OCI-M2 (cell line): ENCODE data around the gene WASL.
"Not testable (repeated sequence)": the region's sequence is repeated elsewhere in the genome, so short reads cannot be mapped to it uniquely, and the experiment has no call there.

Source experiments
- DNase-seq: peaks from one replicate; lab custom pipeline; 2025; ENCODE audit not compliant: unreplicated experiment; lab: John Stamatoyannopoulos, UW

Gene WASL

DNA sequence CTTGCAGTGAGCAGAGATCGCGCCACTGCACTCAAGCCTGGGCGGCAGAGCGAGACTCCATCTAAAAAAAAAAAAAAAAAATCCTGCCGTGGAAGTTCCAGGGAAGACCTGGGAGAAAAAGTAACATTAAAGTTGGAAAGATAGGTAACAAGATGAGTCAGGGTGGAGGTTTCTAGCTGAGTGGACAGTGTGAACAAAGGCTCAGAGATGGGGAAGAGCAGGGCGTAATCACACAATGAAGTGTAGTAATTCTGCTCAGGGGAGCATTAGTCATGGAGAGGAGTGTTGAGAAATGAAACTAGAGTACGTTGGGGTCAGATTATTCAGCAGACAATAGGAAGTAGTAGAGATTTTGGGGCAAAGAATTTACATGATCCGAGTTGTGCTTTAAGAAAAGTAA, 21.6 kb upstream of the WASL start:
- no peak for DNase-seq

- DNase-seq: no peak
These were observed 20.6 kb upstream of the WASL start for GRCh38 chr7:123769371-123769770.

DNA sequence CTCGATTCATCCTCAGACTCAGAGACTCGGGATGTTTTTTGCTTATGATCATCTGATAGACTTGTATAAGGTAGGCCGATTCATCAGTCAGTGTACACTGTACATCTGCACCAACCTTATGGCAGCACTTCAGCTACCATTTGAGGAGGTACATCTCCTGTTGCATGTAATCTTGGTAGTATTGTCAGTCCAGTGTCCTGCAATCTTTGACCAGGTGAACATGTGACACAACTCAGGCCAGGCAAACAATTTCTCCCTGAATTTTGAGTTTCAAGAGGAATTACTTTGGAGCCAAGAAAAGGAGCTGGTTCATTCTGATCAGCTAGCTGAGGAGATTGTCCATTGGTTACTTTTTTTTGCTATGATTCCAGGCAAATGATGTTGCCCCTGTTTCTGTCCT, 19.7 kb upstream of the WASL start:
- no peak for DNase-seq

DNA sequence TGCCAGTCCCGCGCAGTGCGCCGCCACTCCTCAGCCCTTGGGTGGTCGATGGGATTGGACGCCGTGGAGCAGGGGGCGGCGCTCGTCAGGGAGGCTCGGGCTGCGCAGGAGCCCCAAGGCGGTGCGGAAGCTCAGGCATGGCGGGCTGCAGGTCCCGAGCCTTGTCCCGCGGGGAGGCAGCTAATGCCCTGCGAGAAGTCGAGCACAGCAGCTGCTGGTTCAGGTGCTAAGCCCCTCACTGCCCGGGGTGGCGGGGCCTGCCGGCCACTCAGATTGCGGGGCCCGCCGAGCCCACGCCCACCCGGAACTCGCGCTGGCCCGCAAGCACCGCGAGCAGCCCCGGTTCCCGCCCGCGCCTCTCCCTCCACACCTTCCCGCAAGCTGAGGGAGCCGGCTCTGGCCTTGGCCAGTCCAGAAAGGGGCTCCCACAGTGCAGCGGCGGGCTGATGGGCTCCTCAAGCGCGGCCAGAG, 14.4 kb upstream of the WASL start:
- no peak for DNase-seq

DNA sequence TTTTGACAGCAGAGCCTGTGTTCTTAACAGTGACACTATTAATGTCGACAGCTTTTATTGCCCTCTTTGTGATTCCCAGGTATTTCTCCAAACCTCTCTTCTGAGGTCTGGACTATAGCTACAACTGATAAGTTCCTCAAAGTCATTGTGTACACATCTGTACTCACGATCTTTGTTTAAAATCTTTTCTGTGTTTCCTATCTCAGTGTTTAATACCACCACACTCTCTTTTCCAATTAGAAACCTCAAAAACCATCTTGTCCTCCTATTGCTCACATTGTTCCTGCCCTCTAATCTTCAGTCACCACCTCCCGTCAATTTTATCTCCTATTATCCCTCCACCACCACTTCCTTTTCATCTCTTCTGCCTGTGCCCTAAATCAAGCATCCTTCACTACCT, 12.9 kb upstream of the WASL start:
- no peak for DNase-seq

GRCh38 chr7:123757095-123757494, 8.3 kb upstream of the WASL start:
- DNase-seq: no peak

DNA sequence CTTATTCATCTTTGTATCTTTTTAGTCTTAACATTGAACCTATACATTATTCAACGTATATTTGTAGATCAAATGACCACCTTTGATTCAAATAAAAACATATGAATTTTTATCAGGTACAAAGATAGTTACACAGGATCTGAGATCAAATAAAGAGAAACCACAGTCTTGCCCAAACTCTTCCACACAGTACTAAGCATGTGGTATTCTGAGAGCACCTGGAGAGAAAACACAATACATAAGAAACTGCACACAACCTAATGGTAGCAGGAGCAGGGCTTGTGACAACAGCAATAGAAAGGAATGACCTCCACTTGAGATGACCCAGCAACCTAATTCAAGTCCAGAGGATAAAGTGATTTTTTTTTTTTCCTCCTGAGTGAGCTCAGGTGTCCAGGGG, 6.5 kb upstream of the WASL start:
- DNase-seq: no peak

DNA sequence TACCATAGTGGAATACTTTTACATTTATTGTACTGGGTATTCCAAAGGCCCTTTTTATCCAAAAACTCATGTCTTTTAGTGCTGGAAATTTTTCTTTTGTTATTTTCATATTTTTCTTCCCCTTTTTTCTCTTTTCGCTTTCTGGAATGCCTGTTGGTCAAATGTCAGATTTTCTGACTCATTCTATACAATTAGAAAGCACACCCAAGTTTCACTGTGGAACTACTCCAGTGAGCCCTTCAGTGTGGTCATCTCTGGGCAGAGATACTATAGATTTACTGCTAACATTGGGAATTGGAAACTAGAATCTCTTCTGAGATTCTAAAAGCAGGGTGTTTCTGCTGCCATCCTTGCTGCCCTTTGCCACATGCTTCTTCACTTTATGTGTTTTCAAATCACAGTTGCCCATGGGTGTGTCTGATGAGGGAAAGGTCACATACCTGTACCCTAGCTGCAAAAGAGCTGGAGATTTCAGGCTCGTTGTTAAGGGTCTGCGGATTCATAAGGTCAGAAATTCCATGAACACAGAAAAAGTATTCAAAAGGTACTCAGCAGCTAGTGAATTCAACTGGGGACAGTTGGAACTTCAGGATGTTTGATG, 5.6 kb upstream of the WASL start:
- DNase-seq: no peak

GRCh38 chr7:123752534-123752933, 3.7 kb upstream of the WASL start:
- DNase-seq: no peak

GRCh38 chr7:123751821-123752220, 3.0 kb upstream of the WASL start:
- no peak for DNase-seq

DNA sequence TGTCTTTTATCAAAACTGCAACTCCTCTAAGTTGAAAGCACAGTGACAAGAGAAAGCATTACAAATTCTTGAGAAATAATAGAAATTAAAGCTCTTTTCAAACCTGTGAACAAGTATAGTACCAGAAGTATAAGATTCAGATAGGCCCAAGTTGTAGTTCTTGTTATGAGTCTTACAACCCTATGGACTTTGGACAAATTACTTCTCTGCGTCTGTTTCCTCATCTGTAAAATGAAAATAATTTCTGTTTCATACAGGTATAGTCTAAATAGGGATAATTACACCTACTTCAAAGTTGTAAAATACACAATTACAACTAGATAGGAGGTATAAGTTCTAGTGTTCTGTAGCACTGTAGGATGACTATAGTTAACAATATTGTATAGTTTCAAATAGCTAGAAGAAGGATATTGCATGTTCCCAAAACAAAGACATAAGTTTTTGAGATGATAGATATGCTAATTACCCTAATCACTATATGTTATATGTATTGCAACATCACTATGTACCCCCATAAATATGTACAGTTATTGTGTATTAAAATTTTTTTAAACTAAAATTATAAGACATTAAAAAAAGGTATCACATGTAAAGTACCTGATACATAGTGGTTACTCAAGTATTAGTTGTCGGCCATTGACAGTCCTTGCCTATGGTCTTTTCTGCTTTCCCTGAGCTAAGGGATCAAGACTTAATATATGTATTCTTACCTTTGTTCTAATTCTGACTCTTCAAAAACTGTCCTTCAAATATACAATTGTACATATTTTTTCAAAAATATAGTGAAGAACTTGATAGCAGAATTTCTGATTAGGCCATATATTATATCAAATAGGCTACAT, 1.8 kb upstream of the WASL start:
- DNase-seq: no peak

DNA sequence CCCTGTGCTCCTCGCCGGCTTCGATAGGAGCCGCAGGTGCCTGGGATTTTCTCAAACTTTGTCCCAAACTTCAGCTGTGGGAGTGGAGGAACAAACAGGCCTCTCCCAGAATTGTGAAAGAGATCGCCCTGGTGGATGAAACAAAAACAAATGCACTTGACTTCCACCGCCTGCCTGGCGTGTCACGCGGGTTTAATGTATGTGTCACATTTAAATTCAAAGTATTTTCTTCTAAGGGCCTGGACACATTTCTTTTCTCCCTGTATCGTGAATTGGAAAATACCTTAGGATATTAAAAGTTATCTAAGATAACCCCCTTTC, 694 bp upstream of the WASL start:
- DNase-seq: no peak

DNA sequence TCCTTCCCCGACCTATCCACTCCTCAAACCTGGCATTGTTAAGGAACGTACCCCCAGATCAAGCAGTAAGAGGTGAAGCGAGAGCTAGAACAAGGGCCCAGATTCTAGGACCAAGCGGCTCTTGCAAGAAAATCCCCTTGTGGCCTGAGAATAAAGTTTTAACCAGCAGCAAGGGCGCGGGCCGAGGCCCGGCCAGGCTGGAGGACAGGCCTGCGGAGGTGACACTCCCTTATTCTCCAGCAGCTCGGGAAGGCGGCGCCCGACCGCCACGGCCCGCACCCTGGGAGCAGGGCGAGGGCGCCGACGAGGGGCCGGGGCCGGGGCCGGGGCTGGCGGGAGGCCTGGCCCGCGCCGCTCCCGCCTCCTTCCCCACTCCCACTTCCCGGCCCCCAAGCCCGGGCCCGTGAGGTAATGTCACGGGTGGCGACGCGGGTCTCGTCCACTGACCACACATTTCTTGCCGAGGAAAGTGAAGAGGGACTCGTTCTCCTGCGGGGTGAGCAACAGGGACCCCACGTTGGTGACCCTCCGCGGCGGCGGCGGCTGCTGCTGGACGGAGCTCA, 551 bp downstream of the WASL start:
- DNase-seq: no peak

GRCh38 chr7:123747620-123748141, 1.1 kb downstream of the WASL start:
- DNase-seq: peak; percentile 61

- no peak for DNase-seq
These were observed 1.8 kb downstream of the WASL start for GRCh38 chr7:123746931-123747488.

DNA sequence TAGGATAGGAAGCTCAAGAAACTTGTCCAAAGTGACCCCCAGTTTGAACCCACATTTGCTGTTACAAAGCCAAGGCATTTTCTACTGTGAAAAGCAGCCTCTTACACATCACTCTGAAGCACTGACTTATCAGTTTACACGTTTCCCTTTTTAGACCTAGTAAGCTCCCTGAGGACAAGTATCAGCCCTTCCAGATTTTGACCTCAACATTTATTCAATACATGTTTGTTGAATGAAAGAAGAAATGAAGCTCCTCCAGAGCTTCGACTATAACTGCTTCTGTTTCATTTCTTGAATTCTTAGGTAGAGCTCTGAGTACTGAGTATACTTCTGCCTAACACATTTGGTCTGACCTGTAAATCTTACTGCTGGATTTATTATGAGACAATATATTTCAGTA, 2.7 kb downstream of the WASL start:
- DNase-seq: no peak

DNA sequence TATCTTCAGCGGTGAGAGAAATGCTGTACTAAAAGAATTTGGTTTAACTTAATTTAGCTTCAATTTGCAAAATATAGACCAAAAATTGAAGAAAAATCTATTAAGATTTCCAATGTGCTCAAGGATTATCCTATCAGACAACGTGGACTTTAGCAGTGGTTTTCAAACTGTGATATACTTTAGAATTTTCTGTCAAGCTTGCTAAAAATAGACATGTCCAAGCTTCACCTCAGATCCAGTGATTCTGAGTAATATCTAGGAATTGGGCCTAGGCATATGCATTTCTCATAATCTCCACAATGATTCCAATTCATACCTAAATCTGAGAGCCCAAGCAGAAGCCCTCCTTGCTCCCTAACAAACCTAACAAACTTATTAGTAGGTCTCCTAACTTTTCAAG, 3.4 kb downstream of the WASL start:
- no peak for DNase-seq

GRCh38 chr7:123744416-123744815, 4.4 kb downstream of the WASL start:
- no peak for DNase-seq

DNA sequence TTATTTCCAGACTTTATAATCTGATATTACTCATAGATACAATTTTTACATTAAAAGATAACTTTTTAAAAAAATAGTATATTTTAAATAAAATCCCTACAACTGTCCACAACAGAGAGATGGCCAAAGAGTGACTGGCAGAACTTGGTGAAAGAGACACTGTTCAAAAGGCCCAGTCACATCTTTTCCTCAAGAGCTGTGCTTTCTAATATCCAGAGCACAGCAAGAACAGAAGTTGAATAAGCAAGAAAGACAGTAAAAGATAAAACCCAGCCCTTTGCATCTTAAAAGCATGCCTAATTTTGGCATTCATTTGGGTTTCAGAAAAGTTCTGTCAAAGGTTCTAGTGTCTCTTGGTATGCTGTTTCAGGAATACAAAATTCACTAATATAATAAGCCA, 6.9 kb downstream of the WASL start:
- DNase-seq: no peak

GRCh38 chr7:123738808-123739207, 10.0 kb downstream of the WASL start:
- no peak for DNase-seq

- DNase-seq: no peak
These were observed 10.4 kb downstream of the WASL start for GRCh38 chr7:123738356-123738755.

DNA sequence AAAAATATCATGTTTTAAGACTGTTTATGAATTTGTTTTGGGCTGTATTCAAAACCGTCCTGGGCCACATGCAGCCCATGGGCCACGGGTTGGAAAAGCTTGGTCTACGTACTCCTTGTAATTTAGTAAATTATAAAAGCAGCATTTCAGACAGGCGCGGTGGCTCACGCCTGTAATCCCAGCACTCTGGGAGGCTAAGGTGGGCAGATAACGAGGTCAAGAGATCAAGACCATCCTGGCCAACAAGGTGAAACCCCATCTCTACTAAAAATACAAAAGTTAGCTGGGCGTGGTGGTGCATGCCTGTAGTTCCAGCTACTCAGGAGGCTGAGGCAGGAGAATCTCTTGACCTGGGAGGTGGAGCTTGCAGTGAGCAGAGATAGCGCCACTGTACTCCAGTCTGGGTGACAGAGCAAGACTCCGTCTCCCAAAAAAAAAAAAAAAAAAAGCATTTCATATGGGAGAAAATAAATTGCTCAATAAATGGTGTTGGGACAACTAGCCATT, 11.6 kb downstream of the WASL start:
- DNase-seq: not testable (repeated sequence)
